AG09309 (cell line): ENCODE measurements around the gene OR10X1.

Source experiments
- DNase-seq: peaks from one replicate; pipeline ENCODE4 v3.0.0-alpha.2; 2010; ENCODE audit warnings: low read depth
- H3K4me3 ChIP-seq: 2 replicates; pipeline ENCODE4 v1.5.1; 2011; ENCODE audit warnings: mild to moderate bottlenecking, low read depth, low read length, moderate library complexity; ENCODE audit not compliant: control insufficient read depth
- CTCF ChIP-seq: IDR thresholded peaks from 2 replicates; pipeline ENCODE4 v1.5.1; 2011; ENCODE audit warnings: mild to moderate bottlenecking, low read depth, low read length, inconsistent platforms; ENCODE audit not compliant: insufficient read depth, control insufficient read depth; ENCODE audit errors: missing control alignments

OR10X1 gene

GRCh38 chr1:158554352-158554751, 25.3 kb downstream of the OR10X1 start, which contains the start of gene OR6Y1:
Gene OR6Y1, minus strand, starts transcription at chr1:158554405. Its CDS starts 6,300 bp downstream, at chr1:158548105.
- no peak for TF ChIP-seq CTCF
- DNase-seq = no peak
- no peak within 1 kb of the TSS for H3K4me3 ChIP-seq

- no peak for DNase-seq
- no peak overlapping the region for H3K4me3 ChIP-seq
- no peak for TF ChIP-seq CTCF
These were observed 27.4 kb downstream of the OR10X1 start for GRCh38 chr1:158552296-158552695.

GRCh38 chr1:158547533-158547932, 32.2 kb downstream of the OR10X1 start:
- no peak for DNase-seq
- H3K4me3 ChIP-seq = no peak overlapping the region
- TF ChIP-seq CTCF = no peak

GRCh38 chr1:158537609-158538008, 42.1 kb downstream of the OR10X1 start:
- DNase-seq = no peak
- no peak for TF ChIP-seq CTCF

GRCh38 chr1:158534496-158534895, 45.2 kb downstream of the OR10X1 start:
- DNase-seq = no peak
- H3K4me3 ChIP-seq = no peak overlapping the region
- TF ChIP-seq CTCF = no peak

More at GRCh38 chr1:158537609-158538008, 42.1 kb downstream of the OR10X1 start:
- H3K4me3 ChIP-seq = no peak overlapping the region
